ENCODE results near the gene ZBTB40. TPM values are rescaled to one million over a fixed set of nuclear protein-coding genes. Genes with fewer than 3 reads are reported as not detected.

The ZBTB40 gene
- total and polyA plus RNA-seq, 9 of the 15 experiments (the other 6 are each of a cell fraction or from before 2014, with no cell fraction given) = 2.6 to 26.0 (median 18.8) TPM

DNA sequence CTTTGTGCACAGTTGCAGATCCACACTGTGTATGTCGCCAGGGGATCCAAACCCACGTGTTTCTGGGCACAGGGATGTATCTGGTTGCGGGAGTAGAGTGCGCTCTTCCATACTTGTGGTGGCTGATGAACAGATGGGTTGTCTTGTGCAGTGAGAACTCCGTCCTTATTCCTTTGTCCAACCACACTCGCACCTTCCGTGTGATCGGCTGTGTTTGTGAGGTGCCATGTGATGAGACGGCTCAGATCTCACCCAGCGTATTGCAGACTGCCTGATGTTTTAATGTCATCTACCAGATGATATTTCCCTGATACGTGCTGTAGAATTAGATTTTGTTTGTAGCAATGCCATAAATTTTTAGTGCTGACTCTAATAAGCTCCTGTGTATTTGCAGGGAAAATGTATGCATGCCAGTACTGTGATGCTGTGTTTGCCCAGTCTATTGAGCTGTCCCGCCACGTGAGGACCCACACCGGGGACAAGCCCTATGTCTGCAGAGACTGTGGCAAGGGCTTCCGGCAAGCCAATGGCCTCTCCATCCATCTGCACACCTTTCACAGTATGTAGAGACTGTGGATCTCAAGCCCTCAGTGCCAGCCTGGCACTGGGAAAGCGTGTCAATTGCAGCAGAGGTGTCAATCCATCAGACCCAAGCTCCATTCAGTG, 65.4 kb downstream of the ZBTB40 start:
- DNase-seq (ENCODE audit: extremely low read depth in 1 of 4, low spot score in 3 of 4) (no peak), ATAC-seq (no peak), FAIRE-seq (no peak)
- intact Hi-C loops (cut with micrococcal nuclease) (no loop called here), in situ Hi-C loops (cut with MboI) (no loop called here)
- H3K9ac ChIP-seq (ENCODE audit: insufficient read depth in 1 of 2, low read depth in 2 of 2, low read length in 2 of 2) = no peak overlapping the region
- TF ChIP-seq FOXA3 (CRISPR knock-in tag; conservative IDR thresholded peaks at IDR 0.05 in 1 of 2, IDR thresholded peaks at IDR 0.05 in 1 of 2) = no peak
- TF ChIP-seq THAP12 (CRISPR knock-in tag; IDR thresholded peaks at IDR 0.05) = no peak
- H3K27ac ChIP-seq (ENCODE audit: extremely low read depth, low read depth, low read length) = no peak overlapping the region
- H3K9me1 ChIP-seq (ENCODE audit: control insufficient read depth, insufficient read depth, low read length) = no peaks in the 10 kb centered on the region
- H3K4me3 ChIP-seq = no peak overlapping the region
- no peaks in the 10 kb centered on the region for H3K27me3 ChIP-seq (ENCODE audit: control insufficient read depth in 2 of 2, insufficient read depth in 2 of 2, low read length in 2 of 2)
- WGBS (ENCODE audit: insufficient coverage, low coverage, missing lambda C conversion rate) = 92% methylated on average over 16 of the region's 16 CpGs
- BruUV-seq (replicated peaks) = no TSS peak
- H4K20me1 ChIP-seq (replicated peaks; ENCODE audit: control insufficient read depth, insufficient read depth, low read length) = 0 out of 2 replicates have a peak, but pooled peaks cover 4% of the 10 kb centered on the region
- peaks cover 93% of the 10 kb centered on the region for H3K36me3 ChIP-seq (ENCODE audit: control insufficient read depth, insufficient read depth, low read length)
- CTCF ChIA-PET (ENCODE audit: low intra/inter-chr PET ratio) = no interaction called here
- H3K4me2 ChIP-seq (ENCODE audit: insufficient read depth, low read length) = no peak overlapping the region
- H3K4me1 ChIP-seq (replicated peaks in 1 of 2; ENCODE audit: control insufficient read depth in 2 of 2, insufficient read depth in 2 of 2, low read length in 2 of 2) = no peaks in the 10 kb centered on the region
- POLR2A ChIA-PET = no interaction called here
- no peak overlapping the region for H2AFZ ChIP-seq (ENCODE audit: low read depth, low read length)
- H3K9me3 ChIP-seq (replicated peaks; ENCODE audit: control insufficient read depth, insufficient read depth, low read depth, low read length) = no peaks in the 10 kb centered on the region
- H3K79me2 ChIP-seq (ENCODE audit: control insufficient read depth, insufficient read depth, low read length) = no peaks in the 10 kb centered on the region

All from K562 (cell line).